GM06990 (cell line): Measurements from ENCODE around the gene PDZRN4.
"Not testable (repeated sequence)": the region's sequence is repeated elsewhere in the genome, so short reads cannot be mapped to it uniquely, and the experiment has no call there.

Experiments
- DNase-seq: peaks from one replicate; pipeline ENCODE4 v3.0.0-alpha.2; 2011; ENCODE audit not compliant: insufficient read length; ENCODE audit errors: extremely low read depth
- H3K27me3 ChIP-seq: replicated peaks from 2 replicates; pipeline ENCODE4 v1.6.0; 2011; ENCODE audit warnings: low read length; ENCODE audit not compliant: control insufficient read depth, insufficient read depth
- H3K36me3 ChIP-seq: 2 replicates; pipeline ENCODE4 v1.5.1; 2011; ENCODE audit warnings: low read length; ENCODE audit not compliant: control insufficient read depth, insufficient read depth
- H3K4me3 ChIP-seq: replicated peaks from 2 replicates; pipeline ENCODE4 v1.5.1; 2011; ENCODE audit warnings: low read depth, mild to moderate bottlenecking, control low read depth, low read length
- CTCF ChIP-seq: IDR thresholded peaks from 2 replicates; pipeline ENCODE4 v1.5.1; 2011; ENCODE audit warnings: low read length, control low read depth, mild to moderate bottlenecking, inconsistent platforms; ENCODE audit not compliant: insufficient read depth, poor library complexity, severe bottlenecking

PDZRN4 gene

GRCh38 chr12:41189395-41190251, 1.5 kb downstream of the PDZRN4 start:
- H3K4me3 ChIP-seq, result no peak overlapping the region
- no peaks in the 10 kb centered on the region; the same call in 1 of the 2 replicates for H3K27me3 ChIP-seq
- DNase-seq, result no peak
- no peaks in the 10 kb centered on the region for H3K36me3 ChIP-seq
- no peak for TF ChIP-seq CTCF

DNA sequence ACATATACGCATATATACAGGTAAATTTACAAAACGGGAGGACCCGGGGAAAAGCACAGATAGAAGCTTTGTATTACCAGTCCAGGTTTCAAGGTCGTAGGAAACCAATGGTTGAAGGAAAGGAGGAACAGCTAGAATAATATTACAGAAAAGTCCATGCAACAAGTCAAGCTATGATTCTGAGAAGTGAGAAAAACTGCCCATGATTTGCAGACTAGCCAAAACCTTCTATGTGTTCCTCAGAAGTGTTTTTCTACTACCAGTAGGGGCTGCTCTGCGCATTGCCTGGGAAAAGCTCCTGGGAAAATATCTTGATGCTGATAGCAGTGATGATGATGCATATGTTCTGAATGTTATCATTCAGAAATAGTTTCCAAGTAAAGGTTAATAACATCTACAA, 2.2 kb downstream of the PDZRN4 start:
- no peak overlapping the region for H3K4me3 ChIP-seq
- H3K27me3 ChIP-seq, result no peaks in the 10 kb centered on the region; the same call in 1 of the 2 replicates
- DNase-seq, result no peak
- H3K36me3 ChIP-seq, result no peaks in the 10 kb centered on the region
- peak; percentile 21 for TF ChIP-seq CTCF

GRCh38 chr12:41191549-41191948, 3.4 kb downstream of the PDZRN4 start:
- not testable (repeated sequence) for H3K27me3 ChIP-seq, H3K36me3 ChIP-seq, H3K4me3 ChIP-seq, DNase-seq

GRCh38 chr12:41193311-41193710, 5.2 kb downstream of the PDZRN4 start:
- TF ChIP-seq CTCF, result no peak

DNA sequence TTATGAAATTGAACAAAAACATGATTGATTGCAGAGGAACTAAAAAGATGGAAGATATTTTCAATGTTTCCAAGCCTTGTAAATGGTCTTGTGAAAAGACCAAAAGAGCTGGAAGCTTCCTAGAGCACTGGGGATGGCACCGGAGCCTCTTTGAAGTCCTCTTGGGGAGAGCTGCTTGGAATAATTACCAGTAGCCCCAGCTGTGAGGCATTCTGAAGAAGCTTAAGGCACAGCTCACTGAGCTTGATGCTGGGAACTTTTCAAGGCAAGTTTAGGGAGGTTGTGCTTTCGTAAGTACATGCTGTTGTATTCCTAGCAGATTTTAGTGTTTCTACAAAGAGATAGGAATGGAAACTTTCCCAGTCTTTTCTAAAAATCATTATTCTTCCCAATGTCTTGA, 13.9 kb downstream of the PDZRN4 start:
- H3K4me3 ChIP-seq, result no peak overlapping the region
- H3K36me3 ChIP-seq, result no peaks in the 10 kb centered on the region
- no peak for TF ChIP-seq CTCF
- no peaks in the 10 kb centered on the region for H3K27me3 ChIP-seq
- no peak for DNase-seq

More at GRCh38 chr12:41193311-41193710, 5.2 kb downstream of the PDZRN4 start:
- Histone ChIP-seq H3K27me3 (no peaks in the 10 kb centered on the region; the same call in 1 of the 2 replicates), H3K36me3 (no peaks in the 10 kb centered on the region), H3K4me3 (no peak overlapping the region)
- DNase-seq, result no peak

DNA sequence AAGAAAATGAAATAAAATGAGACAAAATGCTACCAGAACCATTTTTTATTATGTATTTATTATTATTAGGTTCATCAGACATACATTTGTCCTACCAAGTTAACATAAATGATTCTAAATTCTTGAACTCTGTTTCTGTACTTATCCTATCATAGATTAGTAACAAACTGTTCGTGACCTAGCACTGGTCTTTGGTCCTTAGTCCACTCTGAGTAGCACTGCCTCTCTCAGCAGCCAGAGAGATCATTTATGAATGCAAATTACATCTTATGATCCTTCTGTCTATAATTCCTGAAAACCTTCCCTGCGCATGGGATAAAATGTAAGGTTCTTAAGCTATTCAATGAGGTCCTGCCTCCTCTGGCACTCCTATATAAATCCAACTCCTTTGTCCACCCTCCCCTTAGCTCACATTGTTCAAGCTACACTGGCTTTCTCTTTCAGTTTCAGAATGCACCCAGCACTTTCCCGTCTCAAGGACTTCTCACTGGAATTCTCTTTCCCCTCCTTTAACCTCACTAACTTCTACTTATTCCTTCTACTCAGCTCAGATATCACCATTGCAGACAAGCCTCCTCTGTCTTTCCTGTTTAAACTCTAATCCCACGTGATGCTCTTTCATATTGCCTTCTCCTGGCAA, 17.1 kb downstream of the PDZRN4 start:
- Histone ChIP-seq H3K27me3 (no peaks in the 10 kb centered on the region), H3K4me3 (no peak overlapping the region), H3K36me3 (no peaks in the 10 kb centered on the region)
- TF ChIP-seq CTCF, result no peak
- DNase-seq, result no peak
